Uterus (tissue), 2 donors: ENCODE measurements around the gene SETD9.

Source experiments
- POLR2A ChIP-seq, 2 donors: fragments of 450-650 bp; IDR thresholded peaks; one replicate each; pipeline ENCODE4 v1.6.1; 2016; ENCODE audit warnings: antibody characterized with exemption in 2 of 2, mild to moderate bottlenecking in 1 of 2, moderate library complexity in 1 of 2
- TF ChIP-seq, protein P1 (sequence below), 4 experiments: fragments of 200-600 bp in 2 of 4; fragments of 450-650 bp in 2 of 4; sonication (generic) in 2 of 4; IDR thresholded peaks; one replicate each; pipeline ENCODE4 v1.5.1; 2016 to 2019; ENCODE audit warnings: antibody characterized with exemption in 4 of 4, mild to moderate bottlenecking in 2 of 4, moderate library complexity in 1 of 4

DNA sequence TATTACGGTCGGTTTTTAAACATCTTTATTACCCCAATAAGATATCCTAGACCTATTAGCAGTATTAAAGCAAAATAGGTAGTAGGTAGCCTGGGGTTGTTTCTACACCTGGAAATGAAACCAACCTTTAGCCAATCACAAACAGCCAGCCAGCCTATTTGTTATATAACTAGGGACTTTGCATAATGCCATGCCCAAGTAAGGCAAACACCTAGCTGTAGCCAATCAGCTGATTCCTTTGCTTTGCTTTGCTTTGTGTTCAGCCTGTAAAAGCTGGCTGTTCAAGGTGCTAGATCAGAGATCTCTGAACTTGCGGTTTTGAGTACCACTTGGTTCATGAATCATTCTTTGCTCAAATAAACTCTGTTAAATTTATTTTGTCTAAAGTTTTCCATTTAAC, 46.5 kb upstream of the SETD9 start:
- TF ChIP-seq, protein P1, sequence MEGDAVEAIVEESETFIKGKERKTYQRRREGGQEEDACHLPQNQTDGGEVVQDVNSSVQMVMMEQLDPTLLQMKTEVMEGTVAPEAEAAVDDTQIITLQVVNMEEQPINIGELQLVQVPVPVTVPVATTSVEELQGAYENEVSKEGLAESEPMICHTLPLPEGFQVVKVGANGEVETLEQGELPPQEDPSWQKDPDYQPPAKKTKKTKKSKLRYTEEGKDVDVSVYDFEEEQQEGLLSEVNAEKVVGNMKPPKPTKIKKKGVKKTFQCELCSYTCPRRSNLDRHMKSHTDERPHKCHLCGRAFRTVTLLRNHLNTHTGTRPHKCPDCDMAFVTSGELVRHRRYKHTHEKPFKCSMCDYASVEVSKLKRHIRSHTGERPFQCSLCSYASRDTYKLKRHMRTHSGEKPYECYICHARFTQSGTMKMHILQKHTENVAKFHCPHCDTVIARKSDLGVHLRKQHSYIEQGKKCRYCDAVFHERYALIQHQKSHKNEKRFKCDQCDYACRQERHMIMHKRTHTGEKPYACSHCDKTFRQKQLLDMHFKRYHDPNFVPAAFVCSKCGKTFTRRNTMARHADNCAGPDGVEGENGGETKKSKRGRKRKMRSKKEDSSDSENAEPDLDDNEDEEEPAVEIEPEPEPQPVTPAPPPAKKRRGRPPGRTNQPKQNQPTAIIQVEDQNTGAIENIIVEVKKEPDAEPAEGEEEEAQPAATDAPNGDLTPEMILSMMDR (IDR thresholded peaks at IDR 0.05), result no peak
- no peak for TF ChIP-seq POLR2A (IDR thresholded peaks at IDR 0.05)
